Lung (tissue), 12 donors: ENCODE results near the gene PRKCA. TPM values are rescaled to one million over a fixed set of nuclear protein-coding genes. Genes with fewer than 3 reads are reported as not detected.

Experiments used
- ATAC-seq: fragments of 200-7000 bp; cut with Tn5 transposase; one replicate; pipeline ENCODE4 v1.9.1; 2020; ENCODE audit warnings: moderate number of reproducible peaks; ENCODE audit not compliant: insufficient read depth, low FRiP score
- DNase-seq, 3 donors: peaks; one replicate each; pipeline ENCODE4 v3.0.0-alpha.2; 2013 to 2017
- H3K27ac ChIP-seq, 2 donors: one replicate each; pipeline ENCODE4 v1.5.1; 2013; ENCODE audit warnings: mild to moderate bottlenecking in 2 of 2, moderate library complexity in 2 of 2, control low read depth in 1 of 2, inconsistent platforms in 1 of 2, low read depth in 1 of 2, low read length in 1 of 2
- H3K27me3 ChIP-seq, 3 donors: one replicate each; pipeline ENCODE4 v1.5.1; 2013; ENCODE audit warnings: low read length in 2 of 3; ENCODE audit not compliant: control insufficient read depth in 3 of 3, insufficient read depth in 3 of 3
- H3K36me3 ChIP-seq, 4 donors: one replicate each; pipeline ENCODE4 v1.5.1; 2013; ENCODE audit warnings: low read length in 4 of 4, mild to moderate bottlenecking in 1 of 4, moderate library complexity in 1 of 4; ENCODE audit not compliant: control insufficient read depth in 4 of 4, insufficient read depth in 4 of 4
- H3K4me1 ChIP-seq, 5 donors: one replicate each; pipeline ENCODE4 v1.5.1; 2013; ENCODE audit warnings: low read length in 5 of 5, mild to moderate bottlenecking in 2 of 5, moderate library complexity in 1 of 5; ENCODE audit not compliant: control insufficient read depth in 5 of 5, insufficient read depth in 5 of 5
- H3K4me3 ChIP-seq: one replicate; pipeline ENCODE4 v1.5.1; 2013; ENCODE audit warnings: mild to moderate bottlenecking, control low read depth, moderate library complexity
- H3K9ac ChIP-seq, 2 donors: one replicate each; pipeline ENCODE4 v1.5.1; 2013; ENCODE audit warnings: low read length in 2 of 2, control low read depth in 1 of 2; ENCODE audit not compliant: insufficient read depth in 1 of 2
- H3K9me3 ChIP-seq, 4 donors: one replicate each; pipeline ENCODE4 v1.5.1; 2013; ENCODE audit warnings: low read length in 3 of 4, mild to moderate bottlenecking in 1 of 4, moderate library complexity in 1 of 4; ENCODE audit not compliant: control insufficient read depth in 4 of 4, insufficient read depth in 3 of 4
- WGBS, 2 donors: extraction: QIAGEN DNeasy Blood & Tissue Kit; methylation state at CpG; one replicate each; pipeline ENCODE4 v1.1.7; 2013; 5-methylcytosine and 5-hydroxymethylcytosine counted together
- polyA plus RNA-seq, 2 donors: library from polyadenylated mRNA; stranded (reverse); fragments of 200-250 nt; gene quantifications; one replicate each; pipeline ENCODE4 v1.2.1, GENCODE V29; 2013
- total RNA-seq, 2 donors: library from RNA; depleted of rRNA in 1 of 2; stranded (reverse); fragments of >200 nt in 1 of 2; gene quantifications; one replicate each; pipeline ENCODE4 v1.2.1, GENCODE V29; 2014 to 2021
- TF ChIP-seq, protein P1 (sequence below): IDR thresholded peaks from 2 replicates; pipeline ENCODE4 v1.5.1; 2012; ENCODE audit warnings: mild to moderate bottlenecking; ENCODE audit errors: control extremely low read depth, extremely low read depth
- donor health status: control.
- donor health status: control.
- donor health status: Bipolar disorder and iron deficiency.
- donor health status: healthy.
- donor health status: DM: yes; HTN: yes; CAD: no.

The PRKCA gene
- total and polyA plus RNA-seq, 4 donors: 3.4 to 34.8 (median 13.8) TPM

DNA sequence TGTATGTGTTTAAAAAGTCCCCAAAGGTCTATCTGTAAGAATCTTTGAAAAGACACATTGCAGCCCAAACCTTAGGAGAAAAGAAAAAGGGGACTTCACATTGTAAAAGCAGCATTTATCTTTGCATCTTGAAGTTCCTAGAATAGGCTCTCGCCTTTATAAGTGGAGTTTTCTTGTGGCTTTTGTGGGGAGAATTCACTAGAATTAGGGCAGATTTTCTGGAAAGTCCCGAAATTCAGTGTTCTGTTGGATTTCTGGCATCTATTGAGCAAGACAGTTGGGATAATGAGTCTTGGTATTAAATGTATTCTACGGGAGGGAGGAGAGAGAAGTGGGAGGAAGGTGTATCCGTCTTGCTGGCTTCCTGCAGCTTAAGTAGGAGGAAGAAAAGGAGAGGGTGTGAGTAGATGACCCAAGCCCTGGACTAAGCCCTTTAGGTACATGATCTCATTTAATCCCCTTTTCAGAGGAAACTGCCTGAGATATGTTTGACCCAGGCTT, 62.6 kb downstream of the PRKCA start:
- DNase-seq (no peak), ATAC-seq (no peak)
- no peak overlapping the region for H3K9ac ChIP-seq
- TF ChIP-seq, protein P1, sequence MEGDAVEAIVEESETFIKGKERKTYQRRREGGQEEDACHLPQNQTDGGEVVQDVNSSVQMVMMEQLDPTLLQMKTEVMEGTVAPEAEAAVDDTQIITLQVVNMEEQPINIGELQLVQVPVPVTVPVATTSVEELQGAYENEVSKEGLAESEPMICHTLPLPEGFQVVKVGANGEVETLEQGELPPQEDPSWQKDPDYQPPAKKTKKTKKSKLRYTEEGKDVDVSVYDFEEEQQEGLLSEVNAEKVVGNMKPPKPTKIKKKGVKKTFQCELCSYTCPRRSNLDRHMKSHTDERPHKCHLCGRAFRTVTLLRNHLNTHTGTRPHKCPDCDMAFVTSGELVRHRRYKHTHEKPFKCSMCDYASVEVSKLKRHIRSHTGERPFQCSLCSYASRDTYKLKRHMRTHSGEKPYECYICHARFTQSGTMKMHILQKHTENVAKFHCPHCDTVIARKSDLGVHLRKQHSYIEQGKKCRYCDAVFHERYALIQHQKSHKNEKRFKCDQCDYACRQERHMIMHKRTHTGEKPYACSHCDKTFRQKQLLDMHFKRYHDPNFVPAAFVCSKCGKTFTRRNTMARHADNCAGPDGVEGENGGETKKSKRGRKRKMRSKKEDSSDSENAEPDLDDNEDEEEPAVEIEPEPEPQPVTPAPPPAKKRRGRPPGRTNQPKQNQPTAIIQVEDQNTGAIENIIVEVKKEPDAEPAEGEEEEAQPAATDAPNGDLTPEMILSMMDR: no peak
- no peak overlapping the region for H3K4me3 ChIP-seq
- no peaks in the 10 kb centered on the region for H3K27me3 ChIP-seq
- no peak overlapping the region for H3K27ac ChIP-seq
- H3K9me3 ChIP-seq: no peaks in the 10 kb centered on the region
- 10 to 24% methylated on average over 4 of the region's 4 CpGs for WGBS, 2 donors
- H3K36me3 ChIP-seq: no peaks in the 10 kb centered on the region
- H3K4me1 ChIP-seq: peaks cover 0 to 5% (median 0%) of the 10 kb centered on the region in 5 donors

DNA sequence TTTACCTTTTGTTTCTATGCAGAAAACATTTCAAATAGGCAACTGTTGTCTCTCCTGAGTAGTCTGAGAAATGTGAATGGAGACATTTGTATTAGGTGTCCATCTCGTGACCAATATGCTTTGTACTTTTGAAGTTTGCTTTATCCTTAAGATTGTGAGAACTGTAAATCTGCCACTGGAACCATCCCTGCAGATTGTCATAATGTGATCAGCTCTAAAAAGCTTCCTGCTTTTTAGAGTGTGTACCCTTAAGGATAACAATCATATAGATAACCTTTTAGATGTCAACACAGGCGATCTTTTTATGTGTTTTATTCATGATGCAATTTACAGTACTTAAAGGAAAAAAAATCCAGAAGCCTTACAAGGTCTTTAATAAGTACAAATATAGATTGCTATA, 63.5 kb downstream of the PRKCA start:
- no peaks in the 10 kb centered on the region for H3K9me3 ChIP-seq
- H3K4me3 ChIP-seq: no peak overlapping the region
- H3K27ac ChIP-seq: no peak overlapping the region
- no peak overlapping the region for H3K9ac ChIP-seq
- TF ChIP-seq, protein P1: no peak
- H3K27me3 ChIP-seq: no peaks in the 10 kb centered on the region
- DNase-seq (no peak), ATAC-seq (no peak)
- H3K36me3 ChIP-seq: no peaks in the 10 kb centered on the region
- WGBS, 2 donors: 73 to 88% methylated on average over 2 of the region's 2 CpGs
- peaks cover 0 to 5% (median 0%) of the 10 kb centered on the region in 5 donors for H3K4me1 ChIP-seq

DNA sequence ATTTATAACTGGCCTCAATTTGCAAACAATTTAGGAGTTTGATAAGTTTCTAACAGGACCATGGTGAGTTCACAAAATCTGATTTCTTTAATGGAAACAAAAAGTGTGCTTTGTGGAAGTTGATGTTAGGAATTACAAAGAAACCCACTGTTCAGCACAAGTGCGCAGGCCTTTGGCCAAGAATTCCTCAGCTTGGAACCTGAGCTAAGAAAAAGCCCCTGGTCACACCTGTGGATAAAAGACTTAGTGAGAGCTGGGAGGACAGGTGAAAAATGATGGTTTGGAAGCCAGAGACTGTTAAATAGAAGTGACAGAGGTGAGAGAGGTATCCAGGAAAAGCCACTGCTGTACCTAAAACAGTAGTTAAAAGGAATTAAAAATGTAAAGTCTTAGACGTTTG, 64.7 kb downstream of the PRKCA start:
- TF ChIP-seq, protein P1: no peak
- Histone ChIP-seq H3K27me3 (no peaks in the 10 kb centered on the region), H3K27ac (no peak overlapping the region), H3K36me3 (no peaks in the 10 kb centered on the region), H3K4me3 (no peak overlapping the region), H3K9me3 (no peaks in the 10 kb centered on the region), H3K4me1 (peaks cover 0 to 5% (median 0%) of the 10 kb centered on the region in 5 donors), H3K9ac (no peak overlapping the region)
- DNase-seq: peak; percentile 25 to 73 (median 48)
- no peak for ATAC-seq
- WGBS, 2 donors: 83 to 90% methylated on average over 2 of the region's 2 CpGs

DNA sequence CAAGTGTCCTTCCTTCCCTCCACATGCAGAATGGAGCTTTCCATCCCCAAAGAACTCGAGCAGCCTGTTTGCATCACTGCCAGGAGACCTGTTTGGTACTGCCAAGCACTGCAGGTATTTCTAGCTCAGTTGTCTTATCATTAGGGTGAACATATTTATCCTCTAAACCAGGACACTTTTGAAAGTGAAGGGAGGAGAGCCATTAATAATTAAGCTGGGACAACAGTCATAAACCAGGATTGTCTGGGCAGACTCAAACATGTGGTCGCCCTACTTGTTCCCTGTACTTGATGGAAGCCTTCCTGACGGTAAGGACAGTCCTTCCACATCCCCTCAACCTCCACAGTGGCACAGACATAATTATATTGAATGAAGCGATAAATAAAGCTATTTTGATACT, 67.4 kb downstream of the PRKCA start:
- H3K36me3 ChIP-seq: no peaks in the 10 kb centered on the region
- TF ChIP-seq, protein P1: no peak
- WGBS, 2 donors: 87 to 91% methylated on average over 4 of the region's 4 CpGs
- peaks cover 0 to 12% (median 2%) of the 10 kb centered on the region in 5 donors for H3K4me1 ChIP-seq
- no peak overlapping the region for H3K9ac ChIP-seq
- no peak overlapping the region for H3K27ac ChIP-seq
- ATAC-seq: no peak
- H3K9me3 ChIP-seq: no peaks in the 10 kb centered on the region
- H3K4me3 ChIP-seq: no peak overlapping the region
- DNase-seq: no peak
- H3K27me3 ChIP-seq: no peaks in the 10 kb centered on the region
